Keratinocyte (primary cell): ENCODE measurements around the gene PTPN13.

Experiments used
- EZH2 ChIP-seq: IDR thresholded peaks from one replicate; pipeline ENCODE4 v1.6.1; 2012; ENCODE audit warnings: inconsistent platforms, mild to moderate bottlenecking, low read length, moderate library complexity
- TF ChIP-seq, protein P1 (sequence below), 3 experiments: IDR thresholded peaks in 1 of 3; conservative IDR thresholded peaks in 1 of 3; optimal IDR thresholded peaks in 1 of 3; 2 replicates in 2 of 3; 3 replicates in 1 of 3; pipeline versions ENCODE3 to v1.5.1; 2011; ENCODE audit warnings: low read length in 3 of 3, mild to moderate bottlenecking in 3 of 3, moderate library complexity in 2 of 3, control low read depth in 1 of 3, inconsistent platforms in 1 of 3; ENCODE audit not compliant: insufficient read depth in 2 of 3; ENCODE audit errors: extremely low read depth in 1 of 3

DNA sequence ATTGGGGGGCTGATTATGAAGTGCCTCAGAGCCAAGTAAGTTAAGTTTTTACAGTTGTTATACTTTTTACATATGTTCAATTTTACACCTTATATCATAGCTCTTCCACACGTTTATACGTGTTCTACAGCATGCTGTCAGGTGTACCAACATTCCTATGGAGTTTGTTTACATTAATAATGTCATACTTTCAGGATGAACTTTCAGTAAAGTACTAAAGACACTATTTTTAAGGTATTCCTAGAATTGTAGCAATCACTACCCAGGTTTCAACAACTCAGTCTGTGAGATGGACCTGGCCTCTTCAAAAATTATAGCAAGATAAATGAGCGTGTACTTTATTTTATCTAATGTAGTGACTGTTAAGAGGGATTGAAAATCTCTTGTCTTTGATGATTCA, 92.6 kb downstream of the PTPN13 start:
- TF ChIP-seq, protein P1, sequence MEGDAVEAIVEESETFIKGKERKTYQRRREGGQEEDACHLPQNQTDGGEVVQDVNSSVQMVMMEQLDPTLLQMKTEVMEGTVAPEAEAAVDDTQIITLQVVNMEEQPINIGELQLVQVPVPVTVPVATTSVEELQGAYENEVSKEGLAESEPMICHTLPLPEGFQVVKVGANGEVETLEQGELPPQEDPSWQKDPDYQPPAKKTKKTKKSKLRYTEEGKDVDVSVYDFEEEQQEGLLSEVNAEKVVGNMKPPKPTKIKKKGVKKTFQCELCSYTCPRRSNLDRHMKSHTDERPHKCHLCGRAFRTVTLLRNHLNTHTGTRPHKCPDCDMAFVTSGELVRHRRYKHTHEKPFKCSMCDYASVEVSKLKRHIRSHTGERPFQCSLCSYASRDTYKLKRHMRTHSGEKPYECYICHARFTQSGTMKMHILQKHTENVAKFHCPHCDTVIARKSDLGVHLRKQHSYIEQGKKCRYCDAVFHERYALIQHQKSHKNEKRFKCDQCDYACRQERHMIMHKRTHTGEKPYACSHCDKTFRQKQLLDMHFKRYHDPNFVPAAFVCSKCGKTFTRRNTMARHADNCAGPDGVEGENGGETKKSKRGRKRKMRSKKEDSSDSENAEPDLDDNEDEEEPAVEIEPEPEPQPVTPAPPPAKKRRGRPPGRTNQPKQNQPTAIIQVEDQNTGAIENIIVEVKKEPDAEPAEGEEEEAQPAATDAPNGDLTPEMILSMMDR (optimal IDR thresholded peaks at IDR 0.05 in 1 of 3, IDR thresholded peaks at IDR 0.05 in 1 of 3, conservative IDR thresholded peaks at IDR 0.05 in 1 of 3; ENCODE audit: extremely low read depth in 1 of 3, insufficient read depth in 2 of 3, low read length in 3 of 3) = no peak
- TF ChIP-seq EZH2 = no peak
